Esophagus squamous epithelium (tissue), 4 donors: ENCODE data around the gene DCTD.

Source experiments
- CTCF ChIP-seq, 6 experiments: fragments of 450-650 bp in 4 of 6; fragments of 200-600 bp in 2 of 6; sonication (generic) in 2 of 6; IDR thresholded peaks; one replicate each; pipeline ENCODE4 v1.5.1; 2016 to 2019; ENCODE audit warnings: antibody characterized with exemption in 6 of 6, mild to moderate bottlenecking in 4 of 6, moderate library complexity in 4 of 6
- POLR2A ChIP-seq, 4 donors: fragments of 450-650 bp; IDR thresholded peaks; one replicate each; pipeline ENCODE4 v1.6.1; 2017; ENCODE audit warnings: antibody characterized with exemption in 4 of 4, mild to moderate bottlenecking in 4 of 4, moderate library complexity in 3 of 4

DNA sequence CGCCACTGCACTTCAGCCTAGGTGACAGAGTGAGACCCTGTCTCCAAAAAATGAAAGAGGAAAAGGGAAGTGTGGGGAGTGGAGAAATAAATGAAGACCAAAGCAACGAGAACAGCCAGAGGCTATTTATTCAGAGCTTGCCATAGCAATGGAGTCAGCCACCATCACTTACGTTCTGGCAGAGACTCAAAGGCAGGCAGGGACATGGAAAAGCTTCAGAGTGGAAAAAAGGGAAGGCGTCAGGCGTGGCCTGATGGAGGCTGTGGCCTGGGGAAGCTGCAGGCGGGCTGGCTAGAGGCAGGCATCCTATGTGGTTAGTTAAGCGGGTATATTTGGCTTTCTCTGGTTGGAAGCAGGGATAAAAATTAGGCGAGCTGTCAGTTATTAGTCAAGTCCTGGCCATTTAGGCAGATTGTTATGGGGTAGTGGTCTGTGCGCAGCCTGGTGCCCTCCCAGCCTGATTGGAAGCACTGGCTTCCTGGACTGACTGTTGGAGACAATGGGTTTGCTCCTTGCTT is 73.3 kb downstream of the DCTD start:
- TF ChIP-seq CTCF (IDR thresholded peaks at IDR 0.05) (no peak), POLR2A (IDR thresholded peaks at IDR 0.05) (no peak)
